ENCODE measurements around the gene CATSPER3.

Gene CATSPER3

DNA sequence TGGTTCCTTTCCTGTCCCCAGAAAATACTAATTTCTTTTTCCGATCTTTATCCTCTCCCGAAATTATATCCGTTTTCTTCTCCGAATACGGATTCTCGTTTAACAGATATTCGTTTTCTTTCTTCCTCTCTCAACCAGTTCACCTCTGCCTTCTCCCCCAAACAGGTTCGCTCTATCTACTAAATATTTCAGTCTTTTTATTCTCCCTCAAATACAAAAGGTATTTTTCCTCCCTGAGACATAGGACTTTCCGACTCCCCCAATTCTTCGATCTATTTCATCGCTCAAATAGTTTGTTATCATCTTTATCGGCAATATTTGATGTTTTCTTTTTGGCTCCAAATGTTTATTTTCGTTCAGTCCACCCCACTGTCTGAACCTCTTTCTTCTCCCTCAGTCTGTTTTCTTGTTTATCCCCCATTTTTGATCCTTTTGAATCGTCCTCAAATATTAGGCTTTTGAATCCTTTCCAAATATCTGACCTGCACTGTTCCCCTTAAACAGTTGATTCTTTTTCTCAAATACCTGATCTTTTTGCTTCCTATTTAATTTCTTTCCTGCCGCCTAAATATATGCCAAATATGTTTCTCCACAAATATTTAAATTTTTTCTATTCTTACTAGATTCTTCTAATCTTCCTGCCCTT, 61.9 kb downstream of the CATSPER3 start:
- no peak for DNase-seq (ENCODE audit: low read depth in 2 of 2)

DNA sequence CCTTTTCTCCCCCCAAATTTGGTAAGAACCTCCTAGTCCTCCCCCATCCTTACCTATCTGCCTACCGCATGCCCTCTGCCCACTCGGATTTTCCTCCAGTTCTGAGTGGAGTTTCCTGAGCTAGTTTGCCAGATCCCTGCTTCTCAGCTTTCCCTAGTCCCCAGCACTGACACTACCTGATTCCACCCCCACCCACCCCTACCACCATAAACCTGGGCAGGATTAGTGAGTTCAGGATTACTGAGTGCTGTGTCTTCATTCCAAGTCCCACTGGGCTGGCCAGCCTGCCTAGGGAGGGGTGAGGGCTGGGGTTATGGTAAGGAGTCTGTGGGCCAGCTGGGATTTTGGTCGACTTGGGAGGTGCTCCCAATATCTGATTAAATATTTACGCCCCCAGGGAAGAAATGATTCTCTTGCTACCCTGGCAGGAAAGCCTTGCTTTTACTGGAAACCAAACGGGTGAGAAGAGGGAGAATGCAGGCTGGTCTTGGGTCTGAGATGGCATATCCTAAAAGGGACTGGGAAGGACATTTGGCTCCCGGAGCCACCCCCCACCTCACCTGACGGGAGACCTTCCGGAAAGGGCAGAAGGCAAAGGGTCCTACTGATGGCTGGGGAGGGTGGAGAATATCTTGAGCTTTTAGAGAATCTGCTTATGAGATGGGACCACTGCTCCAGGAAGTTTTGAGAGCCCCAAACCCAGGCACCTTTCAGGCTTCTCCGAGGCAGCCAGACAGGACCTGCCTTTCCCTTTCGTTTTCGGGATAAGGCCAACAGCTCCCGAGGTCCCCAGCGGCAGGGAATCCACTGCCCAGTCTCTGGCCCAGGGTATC, 62.6 kb downstream of the CATSPER3 start:
- no peak for DNase-seq (ENCODE audit: low read depth in 2 of 2)

DNA sequence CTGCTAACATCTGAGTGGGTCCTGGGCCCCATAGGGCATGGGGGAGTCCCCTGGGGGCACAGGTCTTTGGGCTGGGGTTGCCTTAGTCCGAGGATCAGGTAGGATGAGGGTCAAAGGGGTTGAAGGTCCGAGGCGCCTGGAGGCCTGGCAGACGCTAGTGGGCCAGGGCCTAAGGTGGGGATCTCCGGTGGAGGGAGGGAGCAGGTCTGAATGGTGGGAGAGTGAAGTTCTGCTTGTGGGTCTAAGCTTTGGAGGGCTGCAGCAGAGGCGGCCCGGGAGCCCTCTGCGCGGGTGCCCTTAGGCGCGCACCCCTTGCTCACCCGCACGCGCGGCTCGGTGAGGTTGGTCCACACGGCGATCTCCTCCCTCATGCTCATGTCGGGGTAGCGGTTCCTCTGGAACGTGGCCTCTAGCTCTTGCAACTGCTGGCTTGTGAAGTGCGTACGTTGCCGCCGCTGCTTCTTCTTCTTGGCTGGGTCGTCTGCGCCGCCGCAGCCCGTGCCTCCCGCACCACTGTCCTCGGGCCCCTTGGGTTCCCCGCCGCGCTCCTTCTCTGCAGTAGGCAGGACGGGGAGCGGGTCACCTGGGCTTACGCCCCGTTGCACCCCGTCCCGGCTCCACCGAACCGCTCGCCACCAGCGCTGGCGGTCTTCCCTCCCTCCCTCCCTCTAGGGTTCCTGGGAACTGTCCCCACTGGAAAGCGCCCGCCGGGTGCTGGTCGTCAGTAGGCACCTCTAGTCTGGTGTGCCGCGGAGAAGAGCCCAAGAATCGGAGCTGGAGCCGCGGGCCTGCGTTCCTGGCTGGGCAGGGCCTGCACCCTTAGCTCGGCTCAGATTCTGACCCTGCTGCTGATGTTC, 63.5 kb downstream of the CATSPER3 start:
- no peak for DNase-seq (ENCODE audit: low read depth in 2 of 2)

DNA sequence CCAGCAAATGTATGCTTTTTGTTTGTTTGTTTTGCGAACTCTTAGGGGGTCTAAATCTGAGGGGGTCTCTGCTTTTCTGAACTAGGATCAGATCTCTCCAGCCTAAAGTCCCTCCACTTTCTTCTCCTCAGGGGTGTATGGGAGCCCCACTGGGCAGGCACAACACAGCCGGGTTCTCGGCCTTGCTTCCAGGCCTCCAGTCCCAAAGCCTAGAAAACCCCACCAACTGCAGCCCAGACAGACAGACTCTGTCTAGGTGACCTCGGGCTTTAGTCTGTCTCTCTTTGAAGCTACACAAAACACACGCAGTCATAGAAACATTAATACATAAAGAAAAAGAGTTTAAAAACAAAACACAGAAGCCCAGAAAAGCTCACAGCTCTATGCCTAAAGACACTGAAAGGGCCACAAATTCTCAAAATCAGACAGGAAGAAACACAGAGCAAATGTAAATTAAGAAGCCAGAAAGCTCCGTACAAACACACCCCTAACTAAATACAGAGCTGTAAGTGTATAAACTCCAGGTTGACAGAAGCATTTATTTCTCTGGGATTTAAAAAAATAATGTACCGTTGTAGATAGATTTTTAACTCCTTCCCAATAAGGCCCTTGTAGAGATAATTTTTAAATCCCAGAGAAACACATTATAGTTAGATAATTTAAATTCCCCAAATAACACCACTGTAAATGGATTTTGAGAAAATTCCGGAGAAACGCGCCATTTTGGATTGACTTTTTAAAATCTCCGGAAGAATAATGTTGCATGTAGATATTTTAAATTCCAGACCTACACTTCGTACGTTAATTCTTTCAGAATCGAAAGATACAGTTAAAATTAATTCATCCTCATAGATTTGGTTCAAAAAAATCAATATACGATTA, 64.3 kb downstream of the CATSPER3 start:
- DNase-seq (ENCODE audit: low read depth in 2 of 2) = no peak

DNA sequence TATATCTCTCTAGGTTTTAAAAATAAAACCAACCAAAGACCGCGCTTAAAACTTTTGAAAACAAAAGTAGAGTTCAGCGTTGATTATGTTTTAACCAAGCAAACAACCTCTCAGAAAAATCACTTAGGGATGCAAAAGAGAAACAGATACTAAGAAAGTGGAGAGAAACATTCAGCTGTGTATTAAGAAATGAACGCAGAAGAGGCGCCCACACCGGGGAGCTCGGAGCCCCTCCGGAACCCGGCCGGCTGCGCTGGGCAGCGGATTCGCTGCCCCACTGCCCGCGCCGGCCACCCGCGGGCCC, 64.9 kb downstream of the CATSPER3 start:
- no peak for DNase-seq (ENCODE audit: low read depth in 2 of 2)

DNA sequence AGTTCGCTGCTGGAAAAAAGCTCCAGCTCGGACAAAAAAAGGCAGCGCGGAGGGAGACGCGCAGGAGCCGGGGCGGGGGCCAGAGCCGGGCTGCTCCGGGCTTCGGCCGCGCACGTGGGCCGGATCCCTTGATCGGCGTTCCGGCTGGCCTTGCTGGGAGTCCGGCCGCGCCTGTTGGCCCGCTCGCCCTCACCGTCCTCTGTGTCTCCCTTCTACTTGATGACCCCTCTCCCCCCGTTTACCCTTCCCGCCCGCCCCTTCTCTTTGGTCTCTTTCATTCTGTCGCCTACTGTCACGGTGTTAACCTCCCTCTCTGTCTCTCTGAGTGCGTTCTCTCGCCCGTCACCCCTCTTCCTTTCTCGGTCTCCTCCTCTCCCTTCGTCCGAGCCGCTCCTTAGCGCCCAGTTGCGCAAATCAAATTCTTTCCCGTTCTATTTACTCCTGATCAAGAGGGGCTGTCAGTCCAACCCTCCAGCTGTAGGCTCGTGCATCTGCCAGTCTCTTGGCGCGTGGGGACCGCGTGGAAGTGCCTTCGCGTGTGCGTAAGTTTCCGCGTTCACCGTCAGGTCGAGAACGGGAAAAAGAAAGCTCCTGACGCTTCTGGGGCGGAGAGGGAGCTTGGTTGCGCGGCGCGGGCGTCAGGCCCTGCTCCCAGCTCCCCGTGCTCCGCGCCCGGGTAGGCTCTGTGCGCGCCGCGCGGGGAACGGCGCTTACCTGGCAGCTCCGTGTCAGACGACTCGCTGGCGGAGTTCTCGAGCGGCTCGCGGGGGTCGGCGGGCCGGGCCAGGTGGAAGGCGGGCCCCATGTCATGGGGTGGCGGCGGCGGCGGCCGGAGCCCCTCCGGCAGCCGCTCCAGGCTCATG, 65.5 kb downstream of the CATSPER3 start:
- DNase-seq (ENCODE audit: low read depth in 2 of 2) = no peak

DNA sequence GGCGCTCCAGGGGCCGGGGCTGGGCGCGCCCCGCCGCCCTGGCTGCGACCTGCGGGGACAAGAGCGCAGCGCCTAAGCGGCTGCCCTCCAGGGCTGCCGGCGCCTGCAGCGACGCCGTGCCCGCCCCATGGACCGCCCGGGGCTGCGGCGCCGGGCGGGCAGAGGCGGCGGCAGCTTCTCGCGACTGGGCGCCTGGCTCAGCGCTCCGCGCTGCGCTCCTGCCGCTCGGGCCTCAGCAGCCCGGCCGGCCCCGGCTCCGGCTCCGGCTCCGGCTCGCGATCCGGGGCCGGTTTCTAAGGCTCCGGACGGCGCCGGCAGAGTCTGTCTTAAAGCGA, 66.2 kb downstream of the CATSPER3 start, which contains the start of gene PITX1:
Gene PITX1 (minus strand): TSS at position 328 of the 335 bp plus-strand sequence. CDS start 347 bp downstream, outside the sequence.
- DNase-seq (ENCODE audit: low read depth in 2 of 2) = no peak

DNA sequence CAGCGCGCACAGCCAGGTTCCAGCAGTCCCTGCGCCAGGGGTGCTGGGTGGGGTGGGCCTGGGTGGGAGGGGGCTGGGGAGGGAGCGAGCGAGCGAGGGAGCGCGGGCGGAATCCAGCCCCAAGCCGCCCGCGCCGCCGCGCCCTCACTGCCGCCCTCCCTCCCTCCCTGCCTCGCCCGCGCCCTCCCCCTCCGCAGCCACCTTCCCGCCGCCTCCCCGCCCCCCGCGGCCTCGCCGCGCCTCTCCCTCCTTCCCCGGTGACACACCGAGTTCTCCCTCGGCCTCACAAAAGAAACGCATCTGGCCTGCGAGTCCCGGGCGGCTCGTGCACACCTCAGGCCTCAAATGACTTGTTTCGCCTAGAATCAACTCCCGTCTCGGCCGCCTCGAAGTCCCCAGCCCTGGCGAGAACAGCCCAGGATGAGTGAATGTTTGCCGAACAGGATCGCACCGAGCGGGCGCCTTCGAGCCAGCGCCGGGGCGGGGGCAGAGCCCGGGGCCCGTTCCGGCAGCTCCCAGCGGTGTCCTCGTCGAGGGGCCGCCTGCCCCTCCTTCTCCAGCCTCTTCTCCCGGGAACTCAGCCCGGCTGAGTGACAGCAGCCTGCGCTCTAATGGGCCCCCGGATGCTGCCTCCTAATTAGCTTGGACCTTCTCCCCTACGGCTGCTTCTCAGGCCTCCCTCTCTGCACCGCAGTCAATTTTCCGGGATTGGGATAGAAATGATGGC, 66.7 kb downstream of the CATSPER3 start:
- no peak for DNase-seq (ENCODE audit: low read depth in 2 of 2)

DNA sequence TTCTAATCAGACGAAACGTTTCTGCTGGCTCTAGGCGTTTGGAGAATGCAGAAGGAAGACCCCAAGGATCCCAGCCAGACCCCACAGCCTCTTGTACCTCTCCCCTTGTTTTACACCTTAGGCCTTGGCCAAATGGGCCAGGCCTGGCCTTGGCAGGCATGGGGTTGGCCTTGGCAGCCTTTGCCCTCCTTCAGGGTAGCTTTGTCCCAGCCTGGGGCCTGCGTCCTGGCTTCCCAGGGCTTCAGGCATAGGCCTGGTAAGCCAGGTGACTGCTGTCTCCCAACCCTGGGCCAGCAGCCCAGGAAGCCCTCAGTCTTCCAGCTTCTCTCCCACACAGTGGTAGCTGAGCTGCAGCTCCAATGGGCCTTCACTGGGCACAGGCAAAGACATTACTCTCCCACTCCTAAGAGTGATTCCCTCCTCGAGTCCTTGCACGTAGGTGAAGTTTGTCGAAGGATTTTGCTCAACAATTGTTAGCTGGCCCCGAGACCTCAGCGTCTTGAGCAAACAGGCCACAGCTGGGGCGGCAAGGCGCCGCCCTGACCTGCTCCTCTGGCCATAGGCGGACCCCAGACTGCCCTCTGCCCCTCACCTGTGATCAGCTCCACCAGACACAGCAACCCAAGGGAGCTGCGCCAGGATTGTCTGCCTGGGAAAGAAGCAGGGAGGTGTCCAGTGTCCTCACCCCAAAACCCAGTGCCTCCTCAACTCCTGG, 67.4 kb downstream of the CATSPER3 start:
- no peak for DNase-seq (ENCODE audit: low read depth in 2 of 2)

DNA sequence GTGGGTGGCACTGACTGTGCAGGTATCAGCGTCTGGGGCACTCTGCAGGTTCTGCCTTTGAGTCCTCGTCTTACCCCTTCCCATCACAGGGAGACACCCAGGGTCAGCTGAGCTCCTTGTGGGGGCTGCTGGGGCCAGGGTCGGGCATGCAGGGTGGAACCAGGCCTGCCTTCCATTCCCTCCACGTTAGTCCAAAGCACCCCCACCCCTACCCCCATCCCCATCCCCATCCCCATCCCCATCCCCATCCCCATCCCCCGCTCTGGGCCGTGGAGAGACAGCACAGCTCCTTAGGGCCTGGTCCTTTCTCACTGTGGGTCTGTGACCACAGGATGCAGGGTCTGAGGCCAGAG, 67.9 kb downstream of the CATSPER3 start:
- no peak for DNase-seq (ENCODE audit: low read depth in 2 of 2)

DNA sequence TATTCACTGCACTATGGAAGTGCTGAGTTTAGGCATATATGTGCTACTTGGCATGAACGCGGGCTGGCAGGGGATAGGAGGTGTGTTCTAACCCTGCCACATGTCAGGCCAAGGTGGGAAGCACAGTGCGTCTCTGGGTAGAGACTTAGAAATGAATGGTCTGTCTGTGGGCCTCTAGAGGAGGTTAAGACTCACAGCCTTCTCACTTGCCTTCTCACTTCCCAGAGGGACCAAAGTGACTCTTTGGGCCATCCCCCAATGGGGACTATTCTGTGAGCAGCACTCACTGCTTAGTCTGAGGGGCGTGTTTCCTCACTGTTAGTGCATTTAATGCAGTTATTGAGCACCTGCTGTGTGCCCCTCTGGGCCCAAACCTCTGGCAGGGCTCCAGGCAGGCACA, 68.7 kb downstream of the CATSPER3 start:
- no peak for DNase-seq (ENCODE audit: low read depth in 2 of 2)

DNA sequence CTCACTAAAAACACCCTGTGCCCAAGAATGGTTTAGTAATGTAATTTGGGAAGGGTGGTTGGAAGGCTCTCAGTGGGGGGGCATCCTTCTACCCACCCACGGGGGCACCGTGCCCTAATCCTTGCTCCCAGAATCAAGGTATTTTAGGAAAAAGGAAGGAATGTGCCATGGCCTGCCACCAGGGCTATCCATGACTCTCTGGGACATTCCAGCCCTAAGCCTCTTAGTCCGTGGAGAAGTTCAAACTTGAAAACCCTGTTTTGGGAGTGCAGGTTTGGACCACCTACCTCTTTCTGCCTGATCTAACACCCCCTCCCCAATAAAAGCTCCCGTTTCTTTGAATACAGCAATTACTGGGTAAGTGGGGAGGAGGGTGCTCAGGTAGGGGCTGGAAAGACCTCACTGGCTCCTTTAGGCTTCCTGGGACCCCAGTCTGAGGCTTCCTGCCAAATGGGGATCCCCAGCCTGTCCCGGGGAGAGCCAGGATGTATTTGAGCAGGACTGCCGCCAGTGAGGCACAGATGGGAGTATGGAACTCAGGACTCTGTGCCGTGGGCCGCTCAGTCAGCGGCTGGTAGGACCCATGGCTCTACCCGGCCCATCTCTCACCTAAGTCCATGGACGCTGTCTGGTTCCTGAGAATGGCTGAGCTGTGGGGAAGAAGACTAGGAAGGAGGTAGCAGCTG, 70.0 kb downstream of the CATSPER3 start:
- DNase-seq (ENCODE audit: low read depth in 2 of 2) = no peak

DNA sequence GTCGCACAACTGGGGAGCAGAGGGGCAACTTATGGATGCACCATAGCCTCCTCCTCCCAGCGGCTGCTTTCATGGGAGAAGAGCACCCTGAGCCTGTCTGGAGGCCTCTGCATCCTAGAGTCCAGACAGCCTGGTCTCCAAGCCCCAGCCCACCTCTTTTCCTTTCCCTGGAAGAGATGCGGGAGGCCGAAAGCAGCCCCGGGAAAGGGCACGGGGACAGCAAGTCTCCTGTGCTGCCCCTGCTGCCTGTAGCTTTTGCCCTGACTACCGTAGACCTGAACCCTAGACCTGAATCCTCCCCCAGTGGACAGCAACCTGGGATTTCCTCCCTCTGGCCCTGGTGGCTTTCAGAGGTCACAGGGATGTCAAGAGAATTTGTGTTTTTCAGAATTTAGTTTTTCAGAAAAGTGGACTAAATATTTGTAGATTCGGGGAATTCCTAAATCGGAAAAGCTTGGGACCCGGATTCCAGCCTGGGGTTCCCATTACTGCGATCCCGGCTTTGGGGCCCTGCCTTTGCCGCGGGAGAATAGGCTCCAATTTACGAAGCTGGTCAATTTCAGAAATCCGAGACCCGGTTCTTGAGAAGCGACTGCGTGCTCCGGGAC, 70.6 kb downstream of the CATSPER3 start:
- DNase-seq (ENCODE audit: low read depth in 2 of 2) = no peak

DNA sequence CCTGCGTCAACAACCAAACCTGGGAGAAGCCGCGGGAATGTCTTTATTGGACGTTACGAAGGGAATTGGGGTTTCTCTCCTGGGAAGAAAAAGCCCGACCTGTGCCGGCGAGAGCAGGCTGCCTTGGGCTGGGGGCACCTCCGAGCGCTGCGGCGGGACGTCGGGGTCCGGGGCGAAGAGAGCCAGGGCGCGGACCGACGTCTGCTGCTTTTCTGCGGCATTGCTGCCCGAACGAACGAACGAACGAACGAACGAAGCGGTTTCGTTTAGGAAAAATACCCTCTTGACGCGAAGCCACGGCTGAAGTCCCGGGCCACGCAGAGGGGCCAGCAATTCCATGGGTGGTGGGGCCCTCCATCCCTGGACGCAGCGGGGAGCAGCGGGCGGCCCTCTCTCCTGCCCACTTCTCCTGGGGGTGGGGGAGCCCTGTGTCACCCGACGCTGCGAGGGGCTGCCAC, 71.1 kb downstream of the CATSPER3 start:
- no peak for DNase-seq (ENCODE audit: low read depth in 2 of 2)

DNA sequence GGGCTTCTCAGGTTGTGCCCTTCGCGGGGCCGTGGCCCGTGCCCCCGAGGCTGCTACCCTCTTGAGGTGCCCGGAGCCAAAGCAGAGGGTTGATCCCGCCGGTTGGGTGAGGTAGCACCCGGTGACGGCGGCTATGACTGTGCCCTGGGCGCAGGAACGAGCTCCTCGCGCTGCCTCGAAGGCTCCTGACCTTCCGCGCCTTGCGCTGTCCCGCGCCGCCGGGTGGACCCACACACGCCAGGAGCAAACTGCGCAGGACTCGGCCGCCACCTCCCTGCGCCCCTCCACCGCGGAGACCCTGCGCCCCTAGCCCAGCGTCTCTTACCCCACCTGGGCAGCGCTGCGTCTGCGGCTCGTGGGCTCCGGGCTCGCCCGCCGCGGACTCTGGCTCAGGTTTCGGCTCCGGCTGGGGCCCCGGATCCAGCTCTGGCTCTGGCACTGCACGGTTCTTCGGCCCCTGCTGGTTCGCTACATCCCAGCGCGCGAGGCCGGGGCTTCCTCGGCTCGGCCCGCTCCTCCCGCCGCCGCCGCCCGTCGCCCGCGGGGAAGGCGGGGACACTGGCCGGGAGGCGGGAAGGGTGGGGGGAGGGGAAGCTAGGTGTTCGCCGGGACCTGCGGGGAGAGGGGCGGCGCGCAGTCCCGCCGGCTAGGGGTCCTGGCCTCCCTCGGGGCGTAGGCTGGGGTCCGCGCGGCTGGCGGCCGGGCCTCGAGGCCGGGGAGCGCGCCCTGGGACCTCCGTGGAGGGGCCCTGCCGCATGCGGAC, 71.7 kb downstream of the CATSPER3 start:
- no peak for DNase-seq (ENCODE audit: low read depth in 2 of 2)

DNA sequence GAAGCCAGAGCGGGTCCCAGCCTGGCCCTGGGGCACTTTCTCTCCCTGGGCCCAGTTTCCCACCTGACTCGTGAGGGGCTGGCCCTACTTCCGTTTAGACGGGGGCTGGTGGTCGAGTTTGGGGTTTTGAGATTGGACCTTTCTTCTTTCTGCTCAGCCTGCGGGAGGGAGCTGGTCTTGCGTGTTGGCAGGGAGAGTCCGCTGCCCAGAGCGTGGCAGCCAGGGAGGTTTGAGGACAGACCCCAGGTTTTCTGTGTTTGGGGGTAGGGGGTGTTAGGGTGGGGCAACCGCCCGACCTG, 72.3 kb downstream of the CATSPER3 start:
- no peak for DNase-seq (ENCODE audit: low read depth in 2 of 2)

DNA sequence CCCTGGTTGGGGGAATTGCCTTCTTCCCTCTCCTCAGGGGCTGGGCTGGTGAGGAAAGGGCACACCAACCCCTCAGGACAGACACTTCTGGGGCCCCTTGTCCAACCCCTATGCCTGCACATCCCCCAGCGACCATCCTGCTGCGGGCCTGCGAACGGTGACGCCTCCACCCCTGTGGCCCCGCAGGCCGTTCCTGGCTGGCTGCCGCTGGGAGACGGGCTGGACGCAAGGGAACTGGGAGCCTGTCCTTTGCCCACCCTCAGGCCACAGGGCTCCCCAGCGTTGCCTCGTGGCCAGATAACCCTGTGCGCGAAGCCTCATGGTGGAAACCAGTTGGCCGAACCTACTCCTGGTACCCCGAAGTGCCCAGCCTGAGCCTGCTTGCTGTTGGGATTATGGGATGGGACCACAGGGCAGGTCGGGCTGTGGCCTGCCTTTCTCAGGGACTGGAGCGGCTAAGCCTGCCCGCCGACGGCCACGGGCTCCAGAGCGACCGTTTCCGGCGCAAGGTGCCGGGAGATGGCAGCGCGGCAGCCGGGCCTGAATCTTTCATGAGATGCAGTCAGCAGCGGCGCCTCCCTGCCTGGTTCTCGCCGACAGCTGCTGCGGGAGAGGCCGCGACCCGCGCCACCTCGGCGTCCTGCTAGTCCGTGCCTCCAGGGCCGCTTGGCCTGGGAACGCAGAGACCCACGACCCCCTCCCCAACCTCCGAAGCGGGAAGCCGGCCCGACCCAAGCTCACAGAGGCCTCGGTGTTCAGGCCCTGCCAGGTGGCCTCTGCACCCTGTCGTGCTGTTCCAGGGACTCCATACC, 72.8 kb downstream of the CATSPER3 start:
- no peak for DNase-seq (ENCODE audit: low read depth in 2 of 2)
